GM12873 (cell line): ENCODE data around the gene DDC.

Source experiments
- TF ChIP-seq, protein P1 (sequence below): IDR thresholded peaks from 2 replicates; pipeline ENCODE4 v1.5.1; 2012; ENCODE audit warnings: low read depth, mild to moderate bottlenecking, moderate library complexity, low read length, control low read depth; ENCODE audit not compliant: insufficient read depth; ENCODE audit errors: missing control alignments

DDC gene

DNA sequence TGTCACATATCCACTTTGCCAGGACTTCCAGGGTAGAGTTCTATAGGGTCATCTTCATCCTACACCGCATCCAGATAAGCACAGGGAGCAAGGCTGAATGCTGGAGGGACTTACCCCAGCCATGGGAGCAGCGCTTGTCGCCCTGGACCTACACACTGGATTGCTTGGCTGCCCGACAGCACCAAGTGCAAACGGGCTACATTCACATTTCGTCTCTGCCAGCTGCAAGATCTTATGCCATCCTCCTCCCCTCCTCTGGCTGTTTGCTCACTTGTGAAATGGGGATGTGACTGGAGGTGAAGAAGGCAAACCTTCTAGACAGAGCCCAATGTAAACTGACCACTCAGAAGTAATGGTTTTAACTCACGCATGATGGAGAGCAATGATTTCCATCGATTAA, 1.0 kb downstream of the DDC start:
- TF ChIP-seq, protein P1, sequence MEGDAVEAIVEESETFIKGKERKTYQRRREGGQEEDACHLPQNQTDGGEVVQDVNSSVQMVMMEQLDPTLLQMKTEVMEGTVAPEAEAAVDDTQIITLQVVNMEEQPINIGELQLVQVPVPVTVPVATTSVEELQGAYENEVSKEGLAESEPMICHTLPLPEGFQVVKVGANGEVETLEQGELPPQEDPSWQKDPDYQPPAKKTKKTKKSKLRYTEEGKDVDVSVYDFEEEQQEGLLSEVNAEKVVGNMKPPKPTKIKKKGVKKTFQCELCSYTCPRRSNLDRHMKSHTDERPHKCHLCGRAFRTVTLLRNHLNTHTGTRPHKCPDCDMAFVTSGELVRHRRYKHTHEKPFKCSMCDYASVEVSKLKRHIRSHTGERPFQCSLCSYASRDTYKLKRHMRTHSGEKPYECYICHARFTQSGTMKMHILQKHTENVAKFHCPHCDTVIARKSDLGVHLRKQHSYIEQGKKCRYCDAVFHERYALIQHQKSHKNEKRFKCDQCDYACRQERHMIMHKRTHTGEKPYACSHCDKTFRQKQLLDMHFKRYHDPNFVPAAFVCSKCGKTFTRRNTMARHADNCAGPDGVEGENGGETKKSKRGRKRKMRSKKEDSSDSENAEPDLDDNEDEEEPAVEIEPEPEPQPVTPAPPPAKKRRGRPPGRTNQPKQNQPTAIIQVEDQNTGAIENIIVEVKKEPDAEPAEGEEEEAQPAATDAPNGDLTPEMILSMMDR = no peak

DNA sequence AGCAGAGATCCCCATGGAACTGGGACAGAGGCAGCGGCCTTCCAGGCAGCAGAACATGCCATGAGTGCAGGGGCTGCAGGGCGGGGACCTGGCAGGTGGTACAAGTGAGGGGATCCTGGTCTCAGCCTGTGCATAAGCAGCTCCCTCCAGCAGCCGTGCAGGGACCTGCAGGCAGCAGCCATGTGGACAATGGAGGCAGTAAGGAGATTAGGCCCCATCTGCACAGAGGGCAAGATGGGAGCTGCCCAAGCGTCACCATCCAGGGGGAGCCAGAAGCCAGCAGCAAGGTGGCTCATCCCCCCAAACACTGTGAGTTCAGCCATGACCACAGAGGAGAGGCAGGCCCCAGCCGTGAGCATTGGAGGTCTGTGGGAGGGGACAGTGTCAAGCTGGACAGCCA, 3.1 kb downstream of the DDC start:
- TF ChIP-seq, protein P1 = no peak

DNA sequence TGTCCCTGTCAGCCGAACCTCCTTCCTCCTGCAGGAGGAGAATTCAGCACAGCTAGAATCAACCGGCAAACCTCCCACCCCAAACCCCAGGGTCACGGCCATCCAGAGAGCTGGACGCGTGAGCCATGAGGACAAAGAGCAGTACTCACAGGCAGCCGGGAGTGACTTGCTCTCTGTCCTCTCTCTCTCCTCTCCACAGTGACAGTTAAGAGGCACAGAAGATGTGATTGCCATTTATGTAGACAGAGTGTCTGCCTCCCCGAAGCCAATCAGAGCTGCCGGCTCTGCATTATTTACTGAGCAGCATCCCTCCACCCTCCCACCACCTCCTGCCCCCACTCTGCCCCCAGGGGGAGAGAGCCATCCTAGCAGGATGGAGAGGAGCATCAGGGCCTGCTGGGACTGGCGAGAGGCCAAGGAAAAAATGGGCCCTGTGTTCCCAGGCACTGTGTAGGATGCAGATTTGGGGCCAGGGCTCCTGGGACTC, 4.3 kb downstream of the DDC start:
- TF ChIP-seq, protein P1 = no peak

DNA sequence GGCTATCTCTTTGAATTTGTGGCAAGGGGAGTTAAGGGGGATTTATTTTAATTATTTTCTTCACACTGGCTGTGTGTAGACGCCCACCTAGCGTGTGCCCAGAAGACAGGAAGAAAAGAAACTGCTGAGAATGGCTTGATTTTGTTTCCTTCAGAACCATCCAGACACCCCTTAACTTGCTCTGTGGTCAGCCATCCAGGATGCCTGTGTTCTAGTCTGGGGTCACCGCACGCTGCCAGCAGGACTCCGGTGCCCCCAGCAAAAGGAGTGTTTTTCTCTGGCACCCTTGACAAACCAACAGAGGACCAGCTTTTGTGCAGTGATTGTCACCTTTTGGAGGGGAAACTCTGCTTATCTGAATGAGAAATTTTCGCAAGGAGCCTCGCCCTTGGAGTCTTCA, 5.3 kb downstream of the DDC start:
- TF ChIP-seq, protein P1 = no peak

DNA sequence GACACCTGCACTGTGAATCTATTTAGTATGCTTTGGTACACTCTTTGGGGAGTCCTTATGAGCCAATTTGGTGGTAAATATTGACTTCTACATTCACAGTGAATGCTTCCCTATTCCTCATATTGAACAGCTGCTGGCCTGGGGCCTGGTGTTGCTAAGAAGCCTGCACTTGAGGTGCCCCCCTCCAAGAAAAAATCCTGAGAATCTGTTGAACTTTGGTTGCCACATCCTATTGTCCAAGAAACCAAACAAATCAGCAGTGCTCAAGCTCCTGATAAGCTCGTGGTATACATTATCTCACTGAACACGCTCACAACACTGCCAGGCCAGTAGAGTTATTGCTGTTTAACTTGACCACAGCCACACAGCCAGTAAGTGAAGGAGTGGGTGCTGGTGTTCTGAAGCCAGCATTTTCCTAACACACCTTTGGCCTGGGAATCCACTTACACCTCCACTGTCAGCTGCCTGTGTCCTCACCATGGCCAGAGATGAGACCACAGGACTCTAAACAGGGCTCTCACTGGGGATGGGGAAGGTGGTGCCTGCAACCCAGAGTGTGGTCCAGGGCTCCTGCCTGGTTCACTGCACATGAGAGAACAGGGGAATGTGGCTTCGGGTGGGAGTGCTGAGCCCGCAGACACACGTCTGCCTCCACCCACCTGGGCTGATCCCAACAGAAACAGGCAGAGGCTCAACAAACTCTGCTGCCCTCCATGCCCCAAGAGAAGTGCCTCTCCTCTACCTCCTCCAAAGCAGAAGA, 6.7 kb downstream of the DDC start:
- TF ChIP-seq, protein P1 = no peak

DNA sequence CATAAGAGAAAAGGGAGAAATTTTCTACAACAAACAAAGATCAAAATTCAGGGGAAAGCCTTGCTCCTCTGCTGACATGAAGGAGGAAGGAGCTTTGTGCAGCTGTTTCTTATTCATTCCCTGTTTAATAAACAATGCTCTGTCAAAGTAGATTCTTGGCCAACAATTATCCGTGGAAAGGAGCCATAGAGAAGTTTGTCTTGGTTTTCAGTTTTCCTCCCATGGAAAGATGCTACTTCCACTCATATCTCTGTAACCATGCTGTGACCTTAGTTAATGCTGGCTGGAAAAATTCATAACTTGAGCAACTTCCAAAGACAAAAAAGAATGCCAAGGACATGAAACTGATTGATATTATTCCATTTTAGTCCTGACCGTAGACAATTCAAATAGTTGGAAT, 8.1 kb downstream of the DDC start:
- TF ChIP-seq, protein P1 = no peak

DNA sequence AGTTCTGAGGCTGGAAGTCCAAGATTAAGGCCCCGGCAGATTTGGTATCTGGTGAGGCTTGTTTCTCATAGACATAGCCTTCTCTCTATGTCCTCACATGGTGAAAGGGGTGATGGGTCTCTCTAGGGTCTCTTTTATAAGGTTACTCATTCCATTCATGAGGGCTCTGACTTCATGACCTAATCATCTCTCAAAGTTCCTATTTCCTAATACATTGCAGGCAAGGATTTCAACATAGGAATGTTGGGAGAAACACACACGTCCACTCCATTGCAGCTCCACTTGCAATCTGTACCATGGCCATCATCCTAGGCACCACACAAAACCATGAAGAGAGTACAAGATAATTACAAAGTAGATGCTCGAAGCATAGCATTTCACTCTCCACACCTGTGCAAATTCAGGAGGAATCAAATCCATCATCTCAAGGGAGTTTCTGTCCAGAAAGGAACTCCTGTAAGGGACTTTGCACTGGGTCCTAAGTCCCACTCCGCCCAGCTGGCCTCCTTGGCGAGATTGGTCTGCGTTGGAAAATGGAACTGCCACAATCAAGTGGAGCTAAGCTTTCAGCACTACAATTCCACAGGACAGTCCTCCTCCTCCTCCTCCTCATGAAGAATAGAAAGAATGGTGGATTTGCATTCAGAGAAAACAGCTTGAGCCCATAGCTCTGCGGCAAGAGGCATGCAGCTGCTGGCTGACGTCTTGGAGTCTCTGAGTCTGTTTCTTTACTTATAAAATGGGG, 8.8 kb downstream of the DDC start:
- TF ChIP-seq, protein P1 = no peak
